ENCODE data around the gene MIER2.
A peak's percentile ranks its signal among the peaks of the same experiment; 100 is the strongest.

Gene MIER2

DNA sequence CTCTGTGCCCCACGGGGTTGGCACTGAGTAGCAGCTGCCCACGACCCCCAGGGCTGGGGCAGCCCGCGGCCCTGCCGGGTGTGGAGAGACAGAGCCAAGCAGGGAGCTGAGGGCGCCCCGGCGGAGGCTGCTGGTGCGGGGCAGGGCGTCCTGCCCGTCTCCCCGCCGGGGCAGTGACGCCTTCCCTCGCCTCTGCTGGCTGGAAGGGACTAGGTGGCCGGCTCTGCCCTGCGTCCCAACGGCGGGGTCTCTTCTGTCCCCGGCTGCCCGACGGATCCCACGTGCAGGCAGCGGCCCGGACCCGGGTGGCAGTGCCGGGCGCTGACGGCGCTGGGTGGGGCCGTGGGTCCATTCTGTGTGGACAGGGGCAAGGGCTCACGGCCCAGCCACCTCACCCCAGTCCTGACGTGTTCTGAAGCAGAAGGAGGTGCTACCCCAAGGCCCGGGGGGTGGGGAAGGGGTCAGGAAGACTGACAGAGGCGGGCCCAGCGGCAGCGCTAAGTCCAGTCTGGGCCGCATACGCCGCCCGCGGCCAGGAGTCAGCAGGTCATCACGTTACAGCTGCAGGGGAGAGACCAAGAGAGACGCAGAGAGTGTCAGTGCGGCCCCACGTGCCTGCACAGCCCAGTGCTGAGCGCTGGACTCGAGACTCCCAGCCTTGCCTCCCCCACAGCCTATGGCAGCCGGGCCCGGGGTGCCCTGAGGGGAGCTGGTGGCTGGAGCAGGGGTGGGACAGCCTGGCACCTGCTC is 38.3 kb downstream of the MIER2 start:
- no peak for DNase-seq

DNA sequence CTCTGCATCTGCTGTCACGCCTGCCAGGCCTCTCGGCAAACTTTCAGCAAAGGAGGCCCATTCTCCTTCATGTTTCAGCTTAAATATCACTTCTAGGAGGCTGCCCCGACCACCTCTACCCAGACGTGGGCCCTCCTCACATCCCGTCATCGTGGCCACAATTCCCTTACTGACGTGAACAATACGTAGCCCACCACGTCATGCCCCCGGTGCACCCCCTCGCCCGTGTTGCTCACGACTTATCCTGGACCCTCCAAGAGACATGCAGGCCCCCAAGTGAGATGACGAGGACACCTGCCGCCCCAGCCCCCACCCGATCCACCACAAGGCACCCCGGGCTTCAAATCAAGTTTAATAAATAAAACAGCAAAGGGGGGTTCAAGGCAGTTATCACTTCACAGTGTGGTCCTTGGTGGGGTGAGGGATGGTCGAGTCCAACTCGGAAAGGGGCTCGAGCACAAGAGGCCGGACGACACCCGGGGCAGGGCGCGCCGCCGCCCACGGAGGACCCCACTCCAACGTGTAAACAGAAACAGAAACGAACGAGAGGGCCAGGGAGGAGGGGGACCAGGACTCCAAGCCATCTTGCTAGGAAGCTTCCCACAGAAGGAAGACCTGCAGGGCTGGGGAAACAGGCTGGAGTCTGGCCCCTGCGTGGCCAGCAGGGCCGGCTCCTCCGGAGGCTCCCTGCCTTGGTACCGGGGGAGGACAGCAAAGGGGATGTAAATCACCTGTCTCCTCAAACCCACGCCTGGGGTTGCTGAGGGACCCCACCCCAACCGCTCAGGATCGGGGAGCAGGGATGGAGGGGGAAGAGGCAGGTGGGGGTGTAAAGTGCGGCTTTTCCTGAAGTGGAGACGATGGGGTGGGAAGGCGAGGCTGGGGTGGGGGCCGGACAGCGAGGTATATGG is 39.1 kb downstream of the MIER2 start:
- no peak for DNase-seq

DNA sequence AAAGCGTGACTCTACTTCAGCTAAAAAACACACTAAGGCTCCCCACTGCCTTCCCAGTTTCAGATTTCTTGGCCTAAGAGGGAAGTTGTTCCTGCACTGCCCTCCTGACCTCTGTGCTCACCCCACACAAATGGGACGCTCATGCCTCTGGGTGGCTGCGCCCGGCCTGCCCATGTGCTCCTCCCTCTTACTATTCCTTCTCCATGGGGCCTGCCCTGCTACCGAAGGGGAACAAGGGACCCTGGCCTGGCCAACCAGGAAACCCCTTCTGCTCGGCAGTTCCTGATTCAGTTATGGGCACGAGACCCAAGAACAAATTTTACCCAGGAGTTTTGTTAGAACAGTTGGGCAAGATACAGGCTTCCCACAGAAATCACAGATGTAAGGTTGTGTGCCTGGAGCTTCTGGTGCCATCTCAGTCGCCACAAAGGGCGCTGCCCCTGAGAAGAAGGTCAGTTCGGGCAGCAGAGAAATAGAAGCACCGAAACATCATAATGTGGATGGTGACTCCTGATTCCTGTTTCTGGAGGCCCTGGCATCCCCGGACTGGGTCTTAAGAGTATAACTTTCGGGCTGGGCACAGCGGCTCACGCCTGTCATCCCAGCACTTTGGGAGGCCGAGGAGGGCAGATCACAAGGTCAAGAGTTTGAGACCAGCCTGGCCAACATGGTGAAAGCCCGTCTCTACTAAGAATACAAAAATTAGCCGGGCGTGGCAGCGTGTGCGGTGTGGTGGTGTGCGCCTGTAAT is 47.9 kb downstream of the MIER2 start:
- no peak for DNase-seq

DNA sequence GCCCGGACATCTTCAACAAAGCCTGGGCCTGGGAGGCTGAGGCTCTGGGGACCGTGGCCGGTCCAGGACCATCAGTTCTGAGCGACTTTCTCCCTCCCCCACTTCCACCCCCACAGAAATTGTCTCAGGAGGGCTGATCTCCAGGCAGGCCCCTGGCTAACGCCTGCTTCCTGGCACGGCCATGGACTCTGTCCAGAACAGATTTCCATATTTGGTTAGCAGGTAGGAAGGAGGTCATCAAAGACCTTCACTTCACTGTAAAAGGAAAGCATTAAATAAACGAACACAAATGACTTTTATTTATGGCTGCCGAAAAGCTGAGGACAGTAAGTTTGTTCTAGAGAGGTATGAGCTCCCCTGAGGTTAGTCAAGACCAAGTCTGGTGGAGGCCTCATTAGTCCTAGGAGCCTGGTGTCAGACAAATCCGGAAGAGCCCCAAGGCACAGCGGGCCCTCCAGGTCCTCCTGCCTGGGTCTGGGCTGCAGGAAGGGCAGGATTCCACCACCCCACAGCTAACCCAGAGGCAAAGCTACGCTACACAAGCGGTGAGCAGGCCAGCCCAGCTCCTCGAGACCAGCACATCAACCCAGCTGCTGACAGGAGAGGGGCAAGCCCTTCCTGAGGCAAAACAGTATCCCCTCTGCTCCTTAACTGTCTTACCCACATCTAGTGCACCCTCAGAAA is 48.8 kb downstream of the MIER2 start:
- DNase-seq = no peak

DNA sequence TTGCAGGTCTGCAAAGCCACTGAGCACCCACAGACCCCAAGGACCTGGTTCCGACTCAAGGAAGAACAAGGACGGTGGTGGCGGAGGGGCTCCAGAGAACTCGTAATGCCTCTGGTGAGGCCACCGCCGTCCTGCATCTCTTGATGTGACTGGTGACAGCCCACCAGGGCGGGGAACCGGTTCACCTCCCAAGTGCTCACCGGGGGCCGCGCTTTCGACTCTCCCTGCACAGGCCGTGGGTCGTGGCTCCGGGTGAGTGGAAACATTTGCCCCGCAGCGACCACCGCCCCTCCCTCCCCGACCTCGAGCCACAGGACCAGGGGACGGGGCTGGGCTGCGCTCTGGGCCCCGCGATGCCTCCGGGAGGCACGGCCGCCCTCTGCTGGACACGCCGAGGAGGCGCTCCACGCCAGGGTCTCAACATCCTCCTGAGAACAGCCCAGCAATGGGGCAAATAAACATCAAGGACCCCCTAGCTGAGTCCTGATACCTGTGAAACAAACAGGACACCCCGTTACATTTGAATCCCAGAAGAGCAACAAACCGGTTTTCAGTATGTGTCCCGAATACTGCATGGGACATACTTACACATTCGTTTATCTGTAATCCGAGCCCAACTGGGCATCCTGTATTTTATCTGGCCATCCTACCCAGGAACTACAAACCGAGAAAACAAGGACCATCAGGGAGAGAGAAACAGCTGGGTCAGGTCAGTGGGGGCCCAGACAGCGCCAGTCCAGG is 49.5 kb downstream of the MIER2 start:
- DNase-seq = peak; percentile 56

DNA sequence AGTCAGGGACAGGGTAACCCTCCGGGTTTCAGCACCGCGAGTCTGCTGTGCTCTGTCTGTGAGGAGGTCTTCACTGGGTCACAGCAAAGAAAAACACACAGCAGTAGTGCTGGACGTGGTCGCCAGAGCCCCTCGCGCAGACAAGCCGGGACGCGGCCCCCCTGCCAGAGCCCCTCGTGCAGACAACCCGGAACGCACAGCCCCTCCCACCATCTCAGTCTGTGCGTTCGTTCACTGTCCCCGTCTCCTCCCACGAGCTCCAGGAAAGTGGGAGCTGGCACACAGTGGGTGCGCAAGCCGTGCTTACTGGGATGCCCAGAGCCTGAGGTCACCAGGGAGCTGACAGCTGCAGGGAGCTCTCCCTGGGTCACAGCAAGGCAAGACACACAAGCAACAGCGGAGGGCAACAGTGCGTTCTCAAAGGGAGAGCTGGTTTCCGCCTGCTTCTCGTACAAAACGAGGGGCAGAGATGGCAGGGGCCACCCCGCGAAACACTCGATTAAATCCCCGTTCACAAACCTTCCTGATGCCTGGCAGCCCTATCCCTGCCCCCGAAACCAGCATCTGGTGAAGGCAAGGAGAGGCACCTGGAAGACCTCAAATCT is 50.2 kb downstream of the MIER2 start:
- no peak for DNase-seq

- no peak for DNase-seq
These were observed 51.0 kb downstream of the MIER2 start for GRCh38 chr19:293436-294110.

- no peak for DNase-seq
These were observed 51.6 kb downstream of the MIER2 start for GRCh38 chr19:292951-293350.

GRCh38 chr19:292281-292884 is 52.2 kb downstream of the MIER2 start:
- DNase-seq = no peak

DNA sequence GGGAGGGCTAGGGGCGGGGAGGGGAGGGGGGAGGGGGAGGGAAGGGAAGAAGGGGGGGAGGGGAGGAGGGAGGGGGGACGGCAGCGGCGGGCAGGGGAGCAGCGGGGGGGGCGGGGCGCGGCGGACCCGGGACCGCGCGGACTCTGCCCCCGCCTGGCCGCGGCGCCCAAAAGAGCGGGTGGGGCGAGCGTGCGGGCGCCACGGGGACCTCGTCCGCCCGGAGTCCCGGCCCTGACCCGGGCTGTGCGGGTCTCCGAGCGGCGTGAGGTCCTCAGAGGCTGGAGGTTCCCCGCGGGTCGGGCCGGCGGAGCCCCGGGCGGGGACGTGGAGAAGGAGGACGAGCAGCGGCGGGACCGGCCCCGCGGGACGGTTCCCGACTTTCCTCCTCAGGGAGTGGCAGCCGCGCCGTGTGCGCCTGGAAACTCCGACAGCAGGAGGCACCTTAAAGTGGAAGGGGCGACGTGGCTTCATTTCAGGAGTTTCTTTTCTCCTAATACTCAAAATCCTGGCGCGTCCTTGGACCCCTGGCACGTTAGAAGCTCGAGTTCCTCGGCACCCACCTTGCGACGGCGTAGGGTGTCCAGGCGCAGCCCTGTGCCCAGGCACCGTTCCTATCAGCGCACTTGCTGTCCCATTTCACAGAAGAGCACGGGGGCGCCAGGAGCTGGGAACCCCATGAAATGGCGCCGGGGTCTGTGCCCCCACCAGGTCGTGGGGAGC is 52.9 kb downstream of the MIER2 start:
- no peak for DNase-seq

DNA sequence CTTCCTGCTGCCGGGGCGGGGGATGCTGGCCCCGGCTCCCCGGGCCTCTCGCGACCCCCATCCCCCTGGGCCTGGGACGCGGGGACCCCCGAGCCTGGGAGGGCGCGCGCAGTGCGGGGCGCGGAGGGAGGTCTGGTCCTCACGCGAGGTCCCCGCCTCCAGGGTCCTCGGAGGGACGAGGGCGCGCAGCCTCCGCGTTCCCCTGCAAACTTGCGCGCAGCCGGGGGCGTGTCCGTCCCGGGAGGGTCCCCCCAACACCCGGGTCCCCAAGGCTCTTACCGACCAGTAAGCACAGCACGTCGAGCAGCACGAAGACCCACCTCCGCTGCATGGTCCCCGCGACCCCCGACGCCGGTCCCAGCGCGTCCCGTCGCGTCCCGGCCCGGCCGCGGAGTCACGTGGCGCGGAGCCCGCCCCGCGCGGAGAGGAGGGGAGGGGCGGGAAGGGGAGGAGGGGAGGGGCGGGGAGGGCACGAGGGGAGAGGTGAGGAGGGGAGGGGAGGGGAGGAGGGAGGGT is 53.5 kb downstream of the MIER2 start, which contains the start of gene PLPP2:
TSS of gene PLPP2 (minus strand) at position 398 of the 516 bp plus-strand sequence. CDS start at position 331, 67 bp downstream.
- DNase-seq = no peak

DNA sequence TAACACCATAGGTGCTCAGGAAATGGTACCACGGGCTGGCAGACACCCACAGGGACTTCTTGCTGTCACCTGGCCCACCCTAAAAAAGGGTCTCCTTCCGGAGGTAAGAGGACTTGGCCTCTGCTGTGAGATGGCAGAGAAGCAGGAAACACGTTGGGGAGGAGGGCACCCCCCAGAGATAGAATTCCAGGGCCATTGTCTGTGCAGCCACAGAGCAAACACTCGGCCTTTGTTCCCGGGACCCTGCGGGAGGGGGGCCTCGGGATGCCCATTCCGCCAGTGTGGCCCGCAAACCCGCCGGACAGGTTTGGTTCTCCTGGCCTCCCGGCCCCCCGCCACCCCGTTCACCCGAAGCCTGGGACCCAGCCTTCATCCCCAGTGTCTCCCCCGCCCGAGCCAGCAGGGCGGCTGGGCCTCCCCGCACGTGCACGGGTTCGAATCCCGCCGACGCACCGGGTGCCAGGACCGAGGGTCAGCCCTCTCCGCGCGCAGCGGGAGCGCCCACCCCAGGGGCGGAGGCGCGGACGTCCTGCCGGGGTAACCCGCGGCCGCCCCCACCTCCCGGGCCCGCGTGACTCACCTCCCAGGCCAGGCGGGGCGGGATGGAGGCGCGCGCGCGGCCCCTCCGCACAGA is 54.1 kb downstream of the MIER2 start:
- DNase-seq = peak; percentile 41

DNA sequence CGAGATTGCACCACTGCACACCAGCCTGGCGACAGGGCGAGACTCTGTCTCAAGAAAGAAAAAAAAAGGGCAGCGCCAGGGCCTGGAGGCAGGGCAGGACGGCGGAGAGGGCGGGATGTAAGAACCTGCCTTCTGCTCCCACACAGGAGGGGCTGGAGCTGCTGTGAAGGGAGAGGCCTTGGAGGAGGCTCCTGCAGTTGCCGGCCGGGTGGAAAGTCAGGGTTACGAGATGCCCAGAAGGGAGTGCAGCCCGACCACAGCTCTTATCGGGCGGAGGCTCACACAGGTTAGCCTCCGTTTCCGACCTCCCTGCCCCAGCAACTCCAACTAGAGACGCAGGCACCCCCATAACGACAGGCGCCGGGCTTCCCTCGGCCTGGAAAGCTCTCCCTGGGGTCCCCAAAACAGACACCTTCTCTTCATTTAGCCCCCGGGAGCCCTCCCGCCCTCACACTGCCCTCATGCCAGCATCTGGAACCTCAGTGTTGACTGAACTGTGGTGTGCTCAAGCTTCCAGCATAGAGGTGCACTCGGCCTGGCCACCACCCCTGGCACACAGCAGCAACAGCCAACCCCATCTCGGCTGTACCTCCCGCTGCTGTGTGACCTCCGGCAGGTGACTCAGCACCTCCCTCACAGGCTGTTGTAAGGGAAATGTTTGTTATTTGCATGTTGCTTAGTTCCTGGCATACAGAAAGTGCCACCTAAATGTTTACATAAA is 54.8 kb downstream of the MIER2 start:
- DNase-seq = peak; percentile 43

DNA sequence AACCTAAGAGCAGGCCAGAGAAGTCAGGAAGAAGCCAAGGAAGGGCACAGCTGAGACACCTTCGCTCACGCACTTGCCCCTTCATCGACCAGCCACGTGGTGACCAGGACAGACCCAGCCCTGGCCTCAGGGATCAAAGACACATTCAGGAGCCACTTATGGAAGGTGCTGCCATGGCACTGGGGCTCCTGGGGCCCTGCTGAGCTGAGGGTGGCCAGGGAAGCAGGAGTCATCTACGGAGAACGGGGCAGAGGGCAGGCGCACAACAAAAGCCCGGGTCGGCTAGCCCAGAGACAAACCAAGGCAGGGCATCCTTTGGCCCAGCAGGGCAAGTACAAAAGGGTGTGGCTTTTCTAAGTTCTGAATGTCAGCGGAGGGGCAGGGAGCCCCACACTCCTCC is 55.7 kb downstream of the MIER2 start:
- DNase-seq = no peak

GRCh38 chr19:287381-287871 is 57.2 kb downstream of the MIER2 start:
- no peak for DNase-seq

DNA sequence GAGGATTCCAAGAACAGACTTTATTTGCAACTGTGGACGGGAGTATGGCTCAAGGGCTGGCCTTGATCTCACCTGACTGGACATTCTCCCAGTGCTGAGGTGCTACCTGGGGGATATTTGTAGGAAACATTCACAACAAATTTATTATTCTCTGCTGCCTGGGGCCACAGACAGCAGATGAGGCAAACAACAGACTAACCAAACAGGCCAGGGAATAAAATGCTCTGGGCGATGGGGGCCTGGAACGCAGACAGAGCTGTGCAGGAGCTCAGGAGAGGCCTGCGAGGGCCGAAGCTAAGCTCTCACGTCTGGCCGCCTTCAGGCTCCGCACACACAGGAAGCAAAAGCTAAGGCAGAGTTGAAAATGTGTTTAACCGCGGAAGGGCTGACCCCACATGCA is 61.2 kb downstream of the MIER2 start:
- no peak for DNase-seq

DNA sequence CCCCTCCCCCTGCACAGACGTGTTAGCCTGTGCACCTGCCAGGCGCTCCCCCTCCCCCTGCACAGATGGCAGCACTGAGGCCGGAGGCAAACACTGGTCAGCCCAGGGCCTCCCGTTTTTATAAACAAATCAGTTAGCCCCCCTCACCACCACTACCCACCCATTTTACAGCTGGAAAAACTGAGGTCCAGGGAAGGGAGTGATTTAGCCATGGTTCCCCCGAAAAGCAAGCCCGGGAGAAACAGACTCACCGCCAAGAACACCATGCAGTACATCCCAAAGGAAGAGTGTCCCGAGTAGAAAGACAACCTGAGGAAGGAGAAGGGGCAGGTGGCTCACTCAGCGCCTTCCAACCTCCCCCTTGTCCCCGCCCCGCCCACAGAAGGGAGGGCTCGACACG is 62.1 kb downstream of the MIER2 start:
- no peak for DNase-seq

GRCh38 chr19:281992-282391 is 62.6 kb downstream of the MIER2 start:
- no peak for DNase-seq
